ENCODE measurements around the gene MEIOSIN. TPM values are rescaled to one million over a fixed set of nuclear protein-coding genes. Genes with fewer than 3 reads are reported as not detected.

Gene MEIOSIN
- total and polyA plus RNA-seq, 2 of the 4 experiments (the other 2 are of a cell fraction): not detected

- H3K23ac ChIP-seq (ENCODE audit: low read depth, low read length): peak overlapping the region; percentile 35; the same call in 1 of the 2 replicates
- peak overlapping the region; percentile 62 for H3K4me3 ChIP-seq (ENCODE audit: insufficient read depth, low read depth, low read length)
- peak overlapping the region; percentile 97 for H2BK5ac ChIP-seq (ENCODE audit: low read depth, low read length, poor library complexity, severe bottlenecking)
- H2BK20ac ChIP-seq (ENCODE audit: low read depth, low read length): no peak overlapping the region
- BruUV-seq (replicated peaks): no TSS peak
- peak overlapping the region; percentile 89 for H3K9ac ChIP-seq (ENCODE audit: low read depth, low read length)
- H3K4ac ChIP-seq (ENCODE audit: low read depth, low read length): peak overlapping the region; percentile 77
- dilution Hi-C loops (cut with HindIII; ENCODE audit: low sequenced_read_pairs, unreplicated experiment): no loop called here
- in situ Hi-C loops (cut with MboI; ENCODE audit: low sequenced_read_pairs): no loop called here
- WGBS, 2 experiments (ENCODE audit: extremely low coverage in 2 of 2, insufficient read length in 1 of 2): 1% methylated on average over 55 of the region's 102 CpGs; no CpG with 5 or more reads in 1 of the 2 experiments
- H4K91ac ChIP-seq (ENCODE audit: insufficient read depth, low read depth, low read length): no peak overlapping the region; the same call in 1 of the 2 replicates
- H3K56ac ChIP-seq (ENCODE audit: extremely low read depth, insufficient read depth, low read length): peak overlapping the region; percentile 43
- H2BK15ac ChIP-seq (ENCODE audit: low read depth, low read length): no peak overlapping the region
- ChIA-PET POLR2A (ENCODE audit: unreplicated experiment) (interaction anchor here (0.5 to 1.2 kb wide), 4 partner anchors 16 to 40 kb away, joined by 5 to 10 read pairs (median 5); partner anchors contain the start of genes DMWD and FBXO46), CTCF (interaction anchor here (0.6 to 3.0 kb wide), 5 partner anchors 31 to 222 kb away, joined by 3 to 24 read pairs (median 4); no protein-coding TSS in a partner anchor)
- DNase-seq (peak; percentile 65), ATAC-seq (ENCODE audit: low read depth) (no peak)
- peaks cover 22% of the 10 kb centered on the region for H3K4me1 ChIP-seq (ENCODE audit: control insufficient read depth, insufficient read depth, low read length)
- H3K9me3 ChIP-seq (ENCODE audit: control insufficient read depth, insufficient read depth, low read length): no peaks in the 10 kb centered on the region
- peaks cover 8% of the 10 kb centered on the region; the same call in 1 of the 2 replicates for H3K36me3 ChIP-seq (ENCODE audit: control insufficient read depth, insufficient read depth, low read length)
- H4K8ac ChIP-seq (ENCODE audit: low read depth in 2 of 2, low read length in 2 of 2): peak overlapping the region in 1 of 2 experiments; percentile 4; a peak in 2 of 4 replicates
- peaks cover 12% of the 10 kb centered on the region for H4K20me1 ChIP-seq (ENCODE audit: insufficient read depth, low read length)
- no peaks in the 10 kb centered on the region for H3K27me3 ChIP-seq (ENCODE audit: control insufficient read depth, insufficient read depth, low read length)
- peak overlapping the region; percentile 40; the same call in 1 of the 2 replicates for H4K5ac ChIP-seq (ENCODE audit: low read depth, low read length)
- H2AFZ ChIP-seq (replicated peaks; ENCODE audit: low read length, poor library complexity): peak overlapping the region; percentile 88
- TF ChIP-seq MAZ (IDR thresholded peaks at IDR 0.05; ENCODE audit: borderline replicate concordance, low read depth, low read length) (no peak), CEBPB (IDR thresholded peaks at IDR 0.05; ENCODE audit: low read depth, low read length) (0 out of 2 replicates have a peak, but pooled peaks have one; percentile 8), NFE2L2 (IDR thresholded peaks at IDR 0.05; ENCODE audit: low read depth, low read length) (no peak), ELK1 (IDR thresholded peaks at IDR 0.05; ENCODE audit: borderline replicate concordance, low read depth, low read length) (no peak)
- 0 out of 2 replicates have a peak overlapping the region, but pooled peaks have one; percentile 16 for H3K18ac ChIP-seq (ENCODE audit: low read depth, low read length)
- peak overlapping the region; percentile 36 for H2AK5ac ChIP-seq (ENCODE audit: low read depth, low read length)
- intact Hi-C loops (cut with micrococcal nuclease): loop anchor here (2.0 kb wide), 2 partner anchors 37 to 75 kb away; partner anchors contain the start of genes FBXO46 and QPCTL
- no peak overlapping the region; the same call in 1 of the 2 replicates for H2BK120ac ChIP-seq (ENCODE audit: low read depth, low read length)
- H2AK9ac ChIP-seq (replicated peaks; ENCODE audit: low read depth, low read length, poor library complexity): peak overlapping the region; percentile 98
- no peaks in the 10 kb centered on the region; the same call in 1 of the 2 replicates for H3K9me1 ChIP-seq (ENCODE audit: insufficient read depth, low read length)
- H3K14ac ChIP-seq (replicated peaks; ENCODE audit: low read depth, low read length): peak overlapping the region; percentile 68; the same call in 1 of the 2 replicates
- H3K79me1 ChIP-seq (ENCODE audit: low read depth in 1 of 2, low read length in 2 of 2): peaks cover 4 to 20% of the 10 kb centered on the region in 2 experiments; a peak in 1 of 4 replicates
- peak overlapping the region; percentile 86 for H3K4me2 ChIP-seq (ENCODE audit: low read depth, low read length)
- H3K27ac ChIP-seq (ENCODE audit: insufficient read depth, low read length): peak overlapping the region; percentile 98
Measured at GRCh38 chr19:45767881-45768654, 34.8 kb downstream of the MEIOSIN start.
